Left ventricle myocardium inferior (tissue), 1 donor: ENCODE results near the gene TLR6. TPM values are rescaled to one million over a fixed set of nuclear protein-coding genes. Genes with fewer than 3 reads are reported as not detected.

Experiments used
- DNase-seq: peaks from one replicate; pipeline ENCODE4 v3.0.0-alpha.2; 2020
- H3K27ac ChIP-seq: fragments of 200-600 bp; replicated peaks from 2 replicates; pipeline ENCODE4 v1.8.0; 2021
- H3K27me3 ChIP-seq: fragments of 200-600 bp; 2 replicates; pipeline ENCODE4 v1.8.0; 2021; ENCODE audit warnings: low read depth
- H3K36me3 ChIP-seq: fragments of 200-600 bp; 2 replicates; pipeline ENCODE4 v1.8.0; 2021
- H3K4me1 ChIP-seq: fragments of 200-600 bp; 2 replicates; pipeline ENCODE4 v1.8.0; 2021
- H3K4me3 ChIP-seq: fragments of 200-600 bp; 2 replicates; pipeline ENCODE4 v1.8.0; 2021; ENCODE audit warnings: mild to moderate bottlenecking, moderate library complexity
- H3K9me3 ChIP-seq: fragments of 200-600 bp; replicated peaks from 2 replicates; pipeline ENCODE4 v1.8.0; 2021
- intact Hi-C: fragments of 100-400 bp; cut with micrococcal nuclease; formaldehyde crosslinking; loops from one replicate; pipeline ENCODE4 v1.11.0; 2022
- total RNA-seq: library from RNA; stranded (reverse); fragmentation: NEBNext Ultra II Directional; extraction: Animal tissue kit (Norgen Biotek cat#: 25700); gene quantifications from one replicate; pipeline ENCODE4 v1.2.1, GENCODE V29; 2021
- TF ChIP-seq, protein P1 (sequence below): fragments of 200-600 bp; IDR thresholded peaks from 2 replicates; pipeline ENCODE4 v1.8.0; 2021; ENCODE audit warnings: antibody characterized with exemption, mild to moderate bottlenecking, borderline replicate concordance
- donor health status: DM: no; HTN: yes; CAD: no; lungs with severe emphysema.

TLR6 gene
- total RNA-seq, 1 donor from 2014 or later, result 0.71 TPM

DNA sequence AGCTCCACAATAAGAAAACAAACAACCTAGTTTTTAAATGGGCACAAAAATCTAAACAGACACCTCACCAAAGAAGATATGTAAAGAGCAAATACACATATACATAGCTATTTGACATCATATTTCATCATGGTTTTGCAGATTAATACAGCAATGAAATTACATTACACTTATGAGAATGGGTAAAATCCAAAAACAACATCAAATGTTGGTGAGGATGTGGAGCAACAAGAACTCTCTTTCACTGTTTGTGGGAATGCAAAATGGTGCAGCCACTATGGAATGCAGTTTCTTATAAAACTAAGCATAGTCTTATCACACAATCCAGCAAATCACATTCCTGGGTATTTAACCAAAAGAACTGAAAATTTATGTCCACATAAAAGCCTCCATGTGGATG lies 25.0 kb downstream of the TLR6 start:
- peaks cover 28% of the 10 kb centered on the region for H3K9me3 ChIP-seq
- no peaks in the 10 kb centered on the region for H3K4me1 ChIP-seq
- TF ChIP-seq, protein P1, sequence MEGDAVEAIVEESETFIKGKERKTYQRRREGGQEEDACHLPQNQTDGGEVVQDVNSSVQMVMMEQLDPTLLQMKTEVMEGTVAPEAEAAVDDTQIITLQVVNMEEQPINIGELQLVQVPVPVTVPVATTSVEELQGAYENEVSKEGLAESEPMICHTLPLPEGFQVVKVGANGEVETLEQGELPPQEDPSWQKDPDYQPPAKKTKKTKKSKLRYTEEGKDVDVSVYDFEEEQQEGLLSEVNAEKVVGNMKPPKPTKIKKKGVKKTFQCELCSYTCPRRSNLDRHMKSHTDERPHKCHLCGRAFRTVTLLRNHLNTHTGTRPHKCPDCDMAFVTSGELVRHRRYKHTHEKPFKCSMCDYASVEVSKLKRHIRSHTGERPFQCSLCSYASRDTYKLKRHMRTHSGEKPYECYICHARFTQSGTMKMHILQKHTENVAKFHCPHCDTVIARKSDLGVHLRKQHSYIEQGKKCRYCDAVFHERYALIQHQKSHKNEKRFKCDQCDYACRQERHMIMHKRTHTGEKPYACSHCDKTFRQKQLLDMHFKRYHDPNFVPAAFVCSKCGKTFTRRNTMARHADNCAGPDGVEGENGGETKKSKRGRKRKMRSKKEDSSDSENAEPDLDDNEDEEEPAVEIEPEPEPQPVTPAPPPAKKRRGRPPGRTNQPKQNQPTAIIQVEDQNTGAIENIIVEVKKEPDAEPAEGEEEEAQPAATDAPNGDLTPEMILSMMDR, result no peak
- no peaks in the 10 kb centered on the region for H3K36me3 ChIP-seq
- H3K27ac ChIP-seq, result no peak overlapping the region
- H3K4me3 ChIP-seq, result no peak overlapping the region
- intact Hi-C loops, result no loop called here
- DNase-seq, result no peak
- H3K27me3 ChIP-seq, result no peaks in the 10 kb centered on the region

DNA sequence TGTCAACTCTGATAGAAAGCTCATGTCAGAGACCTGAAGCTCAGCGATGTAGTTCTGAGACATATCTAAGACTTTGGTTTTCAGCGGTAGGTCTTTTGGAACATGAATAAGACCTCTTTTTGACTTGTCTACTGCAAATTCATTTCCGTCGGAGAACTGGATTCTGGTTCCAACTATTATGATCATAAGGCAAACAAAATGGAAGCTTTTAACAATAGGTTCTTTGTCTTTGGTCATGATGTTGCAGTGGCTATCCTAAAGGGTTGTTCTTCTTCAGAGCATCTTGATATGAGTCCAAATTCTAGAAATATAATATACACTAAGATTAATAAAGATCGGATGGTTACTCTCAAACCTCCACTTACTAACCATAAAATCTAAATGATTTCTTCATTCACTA lies 27.4 kb downstream of the TLR6 start:
- H3K4me1 ChIP-seq, result no peaks in the 10 kb centered on the region
- H3K27me3 ChIP-seq, result no peaks in the 10 kb centered on the region
- no peak for DNase-seq
- H3K4me3 ChIP-seq, result no peak overlapping the region
- intact Hi-C loops, result no loop called here
- H3K36me3 ChIP-seq, result no peaks in the 10 kb centered on the region
- TF ChIP-seq, protein P1, result no peak
- H3K27ac ChIP-seq, result no peak overlapping the region
- H3K9me3 ChIP-seq, result peaks cover 4% of the 10 kb centered on the region

DNA sequence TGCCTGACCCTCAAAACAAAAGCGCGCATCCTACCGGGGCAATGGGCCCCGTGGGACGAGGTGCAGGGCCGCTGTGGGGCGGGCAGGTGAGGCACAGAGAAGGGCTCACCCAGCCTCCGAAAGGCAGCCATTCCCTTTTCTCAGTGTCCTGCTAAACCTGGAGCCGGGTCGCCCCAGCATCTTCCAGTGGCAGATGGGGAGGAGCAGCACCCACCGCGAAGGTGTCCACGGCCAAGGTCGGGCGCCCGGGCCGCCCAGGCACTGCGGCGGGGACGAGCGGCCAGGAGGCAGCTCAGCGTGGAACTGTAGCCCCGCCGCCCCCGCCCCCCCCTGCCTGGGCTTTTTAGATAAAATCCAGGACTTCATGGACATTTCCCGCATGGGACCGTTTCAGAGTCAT lies 32.9 kb downstream of the TLR6 start:
- TF ChIP-seq, protein P1, result no peak
- Histone ChIP-seq H3K36me3 (no peaks in the 10 kb centered on the region), H3K4me1 (no peaks in the 10 kb centered on the region), H3K27ac (no peak overlapping the region), H3K4me3 (no peak overlapping the region), H3K27me3 (peaks cover 6% of the 10 kb centered on the region), H3K9me3 (peaks cover 5% of the 10 kb centered on the region)
- DNase-seq, result no peak
- intact Hi-C loops, result no loop called here

DNA sequence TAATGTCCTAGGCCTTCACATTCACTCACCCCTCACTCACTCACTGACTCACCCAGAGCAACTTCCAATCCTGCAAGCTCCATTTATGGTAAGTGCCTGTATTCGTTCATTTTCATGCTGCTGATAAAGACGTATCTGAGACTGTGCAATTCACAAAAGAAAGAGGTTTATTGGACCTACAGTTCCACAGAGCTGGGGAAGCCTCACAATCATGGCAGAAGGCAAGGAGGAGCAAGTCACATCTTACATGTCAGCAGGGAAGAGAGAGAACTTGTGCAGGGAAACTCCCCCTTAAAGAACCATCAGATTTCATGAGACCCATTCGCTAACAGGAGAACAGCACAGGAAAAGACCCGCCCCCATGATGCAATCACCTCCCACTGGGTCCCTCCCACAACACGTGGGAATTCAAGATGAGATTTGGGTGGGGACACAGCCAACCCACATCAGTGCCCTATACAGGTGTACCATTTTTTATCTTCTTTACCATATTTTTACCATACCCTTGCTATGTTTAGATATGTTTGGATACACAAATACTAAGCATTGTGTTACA lies 33.8 kb downstream of the TLR6 start:
- no peak for DNase-seq
- Histone ChIP-seq H3K27ac (no peak overlapping the region), H3K4me3 (no peak overlapping the region), H3K27me3 (peaks cover 10% of the 10 kb centered on the region), H3K9me3 (peaks cover 5% of the 10 kb centered on the region), H3K36me3 (no peaks in the 10 kb centered on the region), H3K4me1 (no peaks in the 10 kb centered on the region)
- TF ChIP-seq, protein P1, result no peak
- intact Hi-C loops, result no loop called here

DNA sequence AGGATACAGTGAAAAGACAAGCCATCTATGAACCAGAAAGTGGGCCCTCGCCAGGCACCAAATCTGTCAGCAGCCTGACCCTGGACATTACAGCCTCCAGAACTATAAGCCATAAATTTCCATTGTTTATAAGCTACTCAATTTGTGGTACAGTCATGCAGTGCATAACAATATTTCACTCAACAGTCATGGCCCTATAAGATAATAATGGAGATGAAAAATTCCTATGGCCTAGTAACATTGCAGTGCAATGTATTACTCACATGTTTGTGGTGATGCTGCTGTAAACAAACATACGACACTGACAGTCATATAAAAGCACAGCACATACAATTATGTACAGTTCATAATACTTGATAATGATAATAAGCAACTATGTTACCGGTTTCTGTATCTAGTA lies 34.9 kb downstream of the TLR6 start:
- TF ChIP-seq, protein P1, result no peak
- no peak for DNase-seq
- peaks cover 13% of the 10 kb centered on the region for H3K27me3 ChIP-seq
- no peak overlapping the region for H3K4me3 ChIP-seq
- peaks cover 5% of the 10 kb centered on the region for H3K9me3 ChIP-seq
- no peaks in the 10 kb centered on the region for H3K4me1 ChIP-seq
- H3K27ac ChIP-seq, result no peak overlapping the region
- intact Hi-C loops, result no loop called here
- no peaks in the 10 kb centered on the region for H3K36me3 ChIP-seq
